Lung microvascular endothelial cell (primary cell): Measurements from ENCODE around the gene DMTF1. TPM values are rescaled to one million over a fixed set of nuclear protein-coding genes. Genes with fewer than 3 reads are reported as not detected.
"Not testable (repeated sequence)": the region's sequence is repeated elsewhere in the genome, so short reads cannot be mapped to it uniquely, and the experiment has no call there.

ENCODE experiments used
- DNase-seq, 2 donors: peaks; one replicate each; pipeline versions ENCODE4 v3.0.0 to v3.0.0-alpha.2; 2010; ENCODE audit warnings: low read depth in 2 of 2
- total RNA-seq: library from RNA; depleted of rRNA; stranded (reverse); fragments of >200 nt; gene quantifications from 2 replicates; pipeline ENCODE4 v1.2.1, GENCODE V29; 2014

Gene DMTF1
- total RNA-seq = 21.6 and 55.2 TPM in 2 replicates

GRCh38 chr7:87152112-87152896, at the start of gene DMTF1:
Gene DMTF1, plus strand, starts transcription at chr7:87152453. Its CDS starts 12,489 bp downstream, at chr7:87164942.
- DNase-seq = peak; percentile 96 to 97

- no peak for DNase-seq
Measured at GRCh38 chr7:87105401-87105800, 46.9 kb upstream of the DMTF1 start.

GRCh38 chr7:87106974-87107612, 45.2 kb upstream of the DMTF1 start:
- no peak for DNase-seq

- DNase-seq = no peak
Measured at GRCh38 chr7:87107949-87108776, 44.1 kb upstream of the DMTF1 start.

GRCh38 chr7:87110778-87111177, 41.5 kb upstream of the DMTF1 start:
- peak in 1 of 2 donors; percentile 53 for DNase-seq

- no peak for DNase-seq
Measured at GRCh38 chr7:87111877-87112276, 40.4 kb upstream of the DMTF1 start.

- DNase-seq = no peak
Measured at GRCh38 chr7:87113077-87113476, 39.2 kb upstream of the DMTF1 start.

- DNase-seq = not testable (repeated sequence)
Measured at GRCh38 chr7:87113904-87114303, 38.3 kb upstream of the DMTF1 start.

GRCh38 chr7:87115772-87116171, 36.5 kb upstream of the DMTF1 start:
- DNase-seq = not testable (repeated sequence)

- DNase-seq = no peak
Measured at GRCh38 chr7:87116315-87116714, 35.9 kb upstream of the DMTF1 start.

GRCh38 chr7:87119581-87119980, 32.7 kb upstream of the DMTF1 start:
- DNase-seq = no peak

- no peak for DNase-seq
Measured at GRCh38 chr7:87123105-87123504, 29.1 kb upstream of the DMTF1 start.

GRCh38 chr7:87127019-87127418, 25.2 kb upstream of the DMTF1 start:
- DNase-seq = no peak

- peak in 1 of 2 donors; percentile 36 for DNase-seq
Measured at GRCh38 chr7:87128861-87129267, 23.4 kb upstream of the DMTF1 start.

- DNase-seq = no peak
Measured at GRCh38 chr7:87129332-87129731, 22.9 kb upstream of the DMTF1 start.

GRCh38 chr7:87129848-87130247, 22.4 kb upstream of the DMTF1 start:
- no peak for DNase-seq

- peak in 1 of 2 donors; percentile 59 for DNase-seq
Measured at GRCh38 chr7:87131771-87132170, 20.5 kb upstream of the DMTF1 start.

- DNase-seq = no peak
Measured at GRCh38 chr7:87137271-87137670, 15.0 kb upstream of the DMTF1 start.

- no peak for DNase-seq
Measured at GRCh38 chr7:87139514-87139913, 12.7 kb upstream of the DMTF1 start.

GRCh38 chr7:87140271-87140748, 11.9 kb upstream of the DMTF1 start:
- DNase-seq = peak; percentile 17 to 47

GRCh38 chr7:87144173-87144657, 8.0 kb upstream of the DMTF1 start:
- no peak for DNase-seq
